ENCODE measurements around the gene RMRP.

GRCh38 chr9:35687306-35687705 lies 29.5 kb upstream of the RMRP start:
- TF ChIP-seq, protein P1, sequence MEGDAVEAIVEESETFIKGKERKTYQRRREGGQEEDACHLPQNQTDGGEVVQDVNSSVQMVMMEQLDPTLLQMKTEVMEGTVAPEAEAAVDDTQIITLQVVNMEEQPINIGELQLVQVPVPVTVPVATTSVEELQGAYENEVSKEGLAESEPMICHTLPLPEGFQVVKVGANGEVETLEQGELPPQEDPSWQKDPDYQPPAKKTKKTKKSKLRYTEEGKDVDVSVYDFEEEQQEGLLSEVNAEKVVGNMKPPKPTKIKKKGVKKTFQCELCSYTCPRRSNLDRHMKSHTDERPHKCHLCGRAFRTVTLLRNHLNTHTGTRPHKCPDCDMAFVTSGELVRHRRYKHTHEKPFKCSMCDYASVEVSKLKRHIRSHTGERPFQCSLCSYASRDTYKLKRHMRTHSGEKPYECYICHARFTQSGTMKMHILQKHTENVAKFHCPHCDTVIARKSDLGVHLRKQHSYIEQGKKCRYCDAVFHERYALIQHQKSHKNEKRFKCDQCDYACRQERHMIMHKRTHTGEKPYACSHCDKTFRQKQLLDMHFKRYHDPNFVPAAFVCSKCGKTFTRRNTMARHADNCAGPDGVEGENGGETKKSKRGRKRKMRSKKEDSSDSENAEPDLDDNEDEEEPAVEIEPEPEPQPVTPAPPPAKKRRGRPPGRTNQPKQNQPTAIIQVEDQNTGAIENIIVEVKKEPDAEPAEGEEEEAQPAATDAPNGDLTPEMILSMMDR (IDR thresholded peaks at IDR 0.05; ENCODE audit: low read depth, low read length) = no peak
- TF ChIP-seq POLR2A (IDR thresholded peaks at IDR 0.05; ENCODE audit: extremely low read depth, insufficient read length) = no peak
